H1 (cell line): Measurements from ENCODE around the gene DIO3. TPM values are rescaled to one million over a fixed set of nuclear protein-coding genes. Genes with fewer than 3 reads are reported as not detected.

Experiments used
- BCL11A ChIP-seq, 2 experiments: IDR thresholded peaks; one replicate each; pipeline ENCODE4 v1.6.1; 2011; ENCODE audit warnings: low read depth in 2 of 2, low read length in 2 of 2, mild to moderate bottlenecking in 2 of 2
- CTBP2 ChIP-seq: IDR thresholded peaks from 2 replicates; pipeline ENCODE4 v1.7.0; 2011; ENCODE audit warnings: borderline replicate concordance, mild to moderate bottlenecking, moderate library complexity, mixed read lengths, low read length; ENCODE audit not compliant: insufficient read depth, insufficient read length
- RXRA ChIP-seq: IDR thresholded peaks from 2 replicates; pipeline ENCODE4 v1.6.1; 2011; ENCODE audit warnings: low read depth, mild to moderate bottlenecking, low read length, moderate library complexity; ENCODE audit not compliant: insufficient read depth
- polyA plus RNA-seq, 7 experiments: library from polyadenylated mRNA; depleted of rRNA in 3 of 7; stranded (reverse) in 5 of 7; unstranded in 2 of 7; fragments of >200 nt in 5 of 7; fragments of 200-250 nt in 2 of 7; gene quantifications; 1 replicate in 5 of 7; 2 replicates in 1 of 7; 4 replicates in 1 of 7; pipeline versions ENCODE4 v1.2.1 to v1.2.3, GENCODE V29; 2011 to 2013; ENCODE audit warnings: missing spikeins in 2 of 7, mixed read lengths in 2 of 7
- total RNA-seq: library from RNA; stranded (reverse); fragmentation: NEBNext Ultra II Directional; extraction: Animal tissue kit (Norgen Biotek cat#: 25700); gene quantifications from 2 replicates; pipeline ENCODE4 v1.2.1, GENCODE V29; 2021

The DIO3 gene
- total and polyA plus RNA-seq, 2 of the 8 experiments (the other 6 are each of a cell fraction or from before 2014, with no cell fraction given), result 0.17 to 0.19 TPM

DNA sequence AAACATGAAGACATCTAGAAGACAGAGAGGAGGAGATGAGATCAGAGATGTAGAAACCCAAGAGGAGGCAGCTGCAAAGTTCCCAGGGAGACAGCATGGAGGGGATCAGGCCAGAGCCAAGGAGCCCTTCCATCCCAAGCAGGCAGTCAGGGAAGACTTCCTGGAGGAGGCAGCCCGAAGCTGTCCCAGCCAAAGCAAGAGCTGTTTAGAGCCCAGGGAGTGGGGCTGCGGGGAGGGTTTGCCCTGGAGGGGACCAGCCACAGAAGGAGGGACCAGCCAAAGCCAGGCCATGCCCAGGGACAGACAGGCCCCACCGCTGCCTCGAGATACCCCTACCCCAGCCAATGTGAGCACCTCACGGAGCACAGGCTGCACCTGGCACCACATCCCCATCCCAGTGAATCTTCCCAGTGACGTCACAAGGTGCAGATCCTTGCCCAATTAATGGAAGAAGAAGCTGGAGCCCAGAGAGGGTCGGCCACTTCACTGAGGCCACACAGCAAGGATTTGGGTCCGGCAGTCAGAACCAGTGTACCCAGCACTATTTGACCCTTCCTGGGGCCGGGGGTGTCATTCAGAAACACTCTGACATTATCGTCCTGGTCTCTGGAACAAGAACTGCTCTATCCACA is 14.1 kb upstream of the DIO3 start (continued):
- TF ChIP-seq CTBP2, result no peak
- TF ChIP-seq RXRA, result no peak
- TF ChIP-seq BCL11A (IDR thresholded peaks at IDR 0.05; ENCODE audit: low read depth in 2 of 2, low read length in 2 of 2), result no peak
